Ovary (tissue), 9 donors: ENCODE results near the gene ERF. TPM values are rescaled to one million over a fixed set of nuclear protein-coding genes. Genes with fewer than 3 reads are reported as not detected.

Experiments
- DNase-seq, 5 donors: peaks; one replicate each; pipeline ENCODE4 v3.0.0-alpha.2; 2019 to 2020
- H3K27ac ChIP-seq, 2 donors: fragments of 200-600 bp; one replicate each; pipeline versions ENCODE4 v1.5.1 to v1.8.0; 2019 to 2022
- H3K27me3 ChIP-seq: fragments of 200-600 bp; one replicate; pipeline ENCODE4 v1.8.0; 2022
- H3K36me3 ChIP-seq: fragments of 200-600 bp; sonication (generic); one replicate; pipeline ENCODE4 v1.5.1; 2019
- H3K4me1 ChIP-seq: one replicate; pipeline ENCODE4 v1.8.1; 2013; ENCODE audit warnings: mild to moderate bottlenecking, moderate library complexity; ENCODE audit not compliant: insufficient read depth
- H3K4me3 ChIP-seq: fragments of 200-600 bp; sonication (generic); one replicate; pipeline ENCODE4 v1.5.1; 2017
- H3K9me3 ChIP-seq, 2 donors: fragments of 200-600 bp in 1 of 2; sonication (generic) in 1 of 2; one replicate each; pipeline versions ENCODE4 v1.5.1 to v1.8.1; 2013 to 2019; ENCODE audit warnings: mild to moderate bottlenecking in 1 of 2, moderate library complexity in 1 of 2
- CTCF ChIP-seq, 3 donors: fragments of 450-650 bp in 2 of 3; fragments of 200-600 bp in 1 of 3; IDR thresholded peaks; one replicate each; pipeline versions ENCODE4 v1.5.1 to v1.8.0; 2016 to 2022; ENCODE audit warnings: antibody characterized with exemption in 3 of 3, mild to moderate bottlenecking in 1 of 3
- EP300 ChIP-seq: sonication (generic); formaldehyde crosslinking; IDR thresholded peaks from one replicate; pipeline ENCODE4 v1.6.1; 2017; ENCODE audit warnings: antibody characterized with exemption
- POLR2A ChIP-seq: fragments of 450-650 bp; IDR thresholded peaks from one replicate; pipeline ENCODE4 v1.6.1; 2017; ENCODE audit warnings: antibody characterized with exemption, mild to moderate bottlenecking, moderate library complexity
- WGBS, 3 donors: extraction: QIAGEN DNeasy Blood & Tissue Kit in 1 of 3; methylation state at CpG; one replicate each; pipeline versions ENCODE4 v1.1.5 to v1.1.7; 2013 to 2017; 5-methylcytosine and 5-hydroxymethylcytosine counted together
- intact Hi-C, 4 donors: fragments of 100-400 bp; cut with DNase I; formaldehyde crosslinking; loops; one replicate each; pipeline versions ENCODE4 v1.11.0 to v1.15.1; 2022 to 2023
- polyA plus RNA-seq, 2 donors: library from polyadenylated mRNA; stranded (reverse); fragments of 200-250 nt in 1 of 2; fragments of 350-450 nt in 1 of 2; fragmentation: Illumina TruSeq in 1 of 2; extraction: RNeasy Lipid Tissue Mini Kit (QIAGEN cat#74804) in 1 of 2; gene quantifications; one replicate each; pipeline ENCODE4 v1.2.3, GENCODE V29; 2013 to 2014
- total RNA-seq, 7 donors: library from RNA; depleted of rRNA in 2 of 7; stranded (reverse); fragments of >200 nt in 2 of 7; fragmentation: NEBNext Ultra II Directional in 3 of 7; extraction: Animal tissue kit (Norgen Biotek cat#: 25700) in 3 of 7; gene quantifications; one replicate each; pipeline versions ENCODE4 v1.1.0 to v1.2.4, GENCODE V29; 2016 to 2023
- donor health status: DM: no; HTN: no; CAD: no; lungs with moderate emphysema.
- donor health status: DM: no; HTN: no; CAD: no.
- donor health status: Bipolar disorder and iron deficiency.
- donor health status: DM: yes; HTN: yes; CAD: no.
- donor health status: DM: no; HTN: no; CAD: no.
- donor health status: DM: yes; HTN: yes; CAD: no.

The ERF gene
- total and polyA plus RNA-seq, 9 donors = 23.1 to 110 (median 57.7) TPM

- TF ChIP-seq CTCF (IDR thresholded peaks at IDR 0.05) (no peak), POLR2A (no peak), EP300 (no peak)
- peak in 3 of 5 donors; percentile 34 to 40 (median 40) for DNase-seq
Measured at GRCh38 chr19:42287017-42287826, 32.3 kb upstream of the ERF start.

GRCh38 chr19:42286349-42287016, 31.6 kb upstream of the ERF start:
- no peaks in the 10 kb centered on the region for H3K9me3 ChIP-seq
- intact Hi-C loops = loop anchor here in 2 of 4 donors (5.0 kb wide), 1 partner anchor 39 kb away; no protein-coding TSS in a partner anchor
- H3K4me3 ChIP-seq = peak overlapping the region; percentile 17
- no peaks in the 10 kb centered on the region for H3K27me3 ChIP-seq
- DNase-seq = peak; percentile 67 to 85 (median 79)
- peak overlapping the region; percentile 78 to 86 for H3K27ac ChIP-seq
- no peaks in the 10 kb centered on the region for H3K36me3 ChIP-seq
- WGBS, 3 donors = 13 to 16% (median 14%) methylated on average over 13 of the region's 13 CpGs
- TF ChIP-seq CTCF (IDR thresholded peaks at IDR 0.05) (no peak), POLR2A (no peak), EP300 (no peak)
- peaks cover 28% of the 10 kb centered on the region for H3K4me1 ChIP-seq

More at GRCh38 chr19:42287017-42287826, 32.3 kb upstream of the ERF start:
- peaks cover 23% of the 10 kb centered on the region for H3K4me1 ChIP-seq
- H3K27me3 ChIP-seq = no peaks in the 10 kb centered on the region
- peak overlapping the region; percentile 78 to 86 for H3K27ac ChIP-seq
- H3K4me3 ChIP-seq = no peak overlapping the region
- no peaks in the 10 kb centered on the region for H3K36me3 ChIP-seq
- WGBS, 3 donors = 83 to 89% (median 84%) methylated on average over 29 to 30 of the region's 30 CpGs
- intact Hi-C loops = loop anchor here in 2 of 4 donors (5.0 kb wide), 1 partner anchor 40 kb away; no protein-coding TSS in a partner anchor
- no peaks in the 10 kb centered on the region for H3K9me3 ChIP-seq

DNA sequence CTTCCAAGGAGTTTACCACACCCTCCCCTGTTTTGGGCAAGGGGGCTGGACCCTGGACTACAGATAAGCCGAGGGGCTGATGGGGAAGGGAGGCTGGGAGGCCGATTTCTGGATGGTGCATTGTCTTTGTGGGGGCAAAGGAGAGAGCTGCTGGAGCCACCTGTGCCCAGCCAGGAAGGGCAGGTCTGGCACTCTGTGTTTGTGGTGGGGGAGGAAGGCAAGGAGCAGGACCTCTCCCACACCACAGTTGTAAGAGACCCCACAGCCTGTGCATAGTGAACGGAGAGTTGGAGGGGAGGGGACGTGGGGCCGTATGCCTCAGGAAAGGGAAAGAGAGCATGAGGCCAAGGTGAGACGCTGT, 31.0 kb upstream of the ERF start:
- TF ChIP-seq EP300 (no peak), POLR2A (no peak), CTCF (IDR thresholded peaks at IDR 0.05) (no peak)
- peaks cover 31% of the 10 kb centered on the region for H3K4me1 ChIP-seq
- peak in 1 of 5 donors; percentile 39 for DNase-seq
- no peaks in the 10 kb centered on the region for H3K9me3 ChIP-seq
- H3K4me3 ChIP-seq = peak overlapping the region; percentile 17
- peak overlapping the region; percentile 78 to 86 for H3K27ac ChIP-seq
- intact Hi-C loops = loop anchor here in 2 of 4 donors (5.0 kb wide), 1 partner anchor 39 kb away; no protein-coding TSS in a partner anchor
- no peaks in the 10 kb centered on the region for H3K27me3 ChIP-seq
- H3K36me3 ChIP-seq = no peaks in the 10 kb centered on the region
- 10 to 20% (median 12%) methylated on average over 6 of the region's 6 CpGs for WGBS, 3 donors

GRCh38 chr19:42285541-42285941, 30.6 kb upstream of the ERF start:
- intact Hi-C loops = loop anchor here in 2 of 4 donors (5.0 kb wide), 1 partner anchor 38 kb away; no protein-coding TSS in a partner anchor
- Histone ChIP-seq H3K4me1 (peaks cover 31% of the 10 kb centered on the region), H3K27ac (peak overlapping the region; percentile 78 to 86), H3K4me3 (peak overlapping the region; percentile 64), H3K27me3 (no peaks in the 10 kb centered on the region), H3K9me3 (no peaks in the 10 kb centered on the region), H3K36me3 (no peaks in the 10 kb centered on the region)
- no peak for TF ChIP-seq CTCF (IDR thresholded peaks at IDR 0.05)
- no peak for TF ChIP-seq POLR2A
- TF ChIP-seq EP300 = no peak
- peak in 4 of 5 donors; percentile 43 to 54 (median 53) for DNase-seq
- 31 to 34% (median 34%) methylated on average over 5 of the region's 5 CpGs for WGBS, 3 donors
